Neural cell (in vitro differentiated cells): ENCODE data around the gene CNTF. TPM values are rescaled to one million over a fixed set of nuclear protein-coding genes. Genes with fewer than 3 reads are reported as not detected.

Experiments
- H2AFZ ChIP-seq: fragments of 200-600, 300-800 bp; sonication (generic), shearing (Covaris generic); 2 replicates; pipeline ENCODE4 v1.6.0; 2014; ENCODE audit warnings: low read depth, mild to moderate bottlenecking, antibody characterized with exemption, low read length, moderate library complexity
- H3F3A ChIP-seq: fragments of 200-600 bp; shearing (Covaris generic); 2 replicates; pipeline ENCODE4 v1.6.1; 2016; ENCODE audit warnings: mild to moderate bottlenecking, moderate library complexity, mixed read lengths, antibody characterized with exemption, low read length; ENCODE audit not compliant: insufficient read depth, poor library complexity, severe bottlenecking
- H3K27ac ChIP-seq: fragments of 200-600, 300-800 bp; sonication (generic), shearing (Covaris generic); 2 replicates; pipeline ENCODE4 v1.5.1; 2014; ENCODE audit warnings: mild to moderate bottlenecking, low read length, moderate library complexity
- H3K27me3 ChIP-seq: fragments of 300-800, 200-600 bp; sonication (generic), shearing (Covaris generic); 2 replicates; pipeline ENCODE4 v1.6.0; 2014; ENCODE audit warnings: mild to moderate bottlenecking, low read depth, low read length, moderate library complexity; ENCODE audit not compliant: insufficient read depth
- H3K36me3 ChIP-seq: fragments of 300-800, 200-600 bp; sonication (generic), shearing (Covaris generic); 2 replicates; pipeline ENCODE4 v1.5.1; 2014; ENCODE audit warnings: mild to moderate bottlenecking, antibody characterized with exemption, low read length, moderate library complexity; ENCODE audit not compliant: insufficient read depth
- H3K4me2 ChIP-seq: fragments of 300-800, 200-600 bp; sonication (generic), shearing (Covaris generic); 2 replicates; pipeline ENCODE4 v1.6.0; 2014; ENCODE audit warnings: mild to moderate bottlenecking, low read length
- H3K4me3 ChIP-seq: fragments of 300-800, 200-600 bp; sonication (generic), shearing (Covaris generic); 2 replicates; pipeline ENCODE4 v1.5.1; 2014; ENCODE audit warnings: mild to moderate bottlenecking, low read length, moderate library complexity
- H3K79me2 ChIP-seq: fragments of 200-600 bp; shearing (Covaris generic); replicated peaks from 2 replicates; pipeline ENCODE4 v1.6.0; 2014; ENCODE audit warnings: mild to moderate bottlenecking, low read length, moderate library complexity; ENCODE audit not compliant: insufficient read depth
- H3K9ac ChIP-seq: fragments of 300-800, 200-600 bp; sonication (generic), shearing (Covaris generic); 2 replicates; pipeline ENCODE4 v1.6.1; 2016; ENCODE audit warnings: mild to moderate bottlenecking, low read length, mixed read lengths
- H3K9me2 ChIP-seq: fragments of 200-600 bp; shearing (Covaris generic); 2 replicates; pipeline ENCODE4 v1.6.1; 2016; ENCODE audit warnings: mild to moderate bottlenecking, low read length, mixed read lengths; ENCODE audit not compliant: insufficient read depth
- H3K9me3 ChIP-seq: fragments of 200-600, 300-800 bp; sonication (generic), shearing (Covaris generic); 2 replicates; pipeline ENCODE4 v1.6.1; 2016; ENCODE audit warnings: mild to moderate bottlenecking, mixed run types, low read length, moderate library complexity, mixed read lengths
- H4K20me1 ChIP-seq: fragments of 200-600 bp; shearing (Covaris generic); 2 replicates; pipeline ENCODE4 v1.6.1; 2016; ENCODE audit warnings: mild to moderate bottlenecking, mixed run types; ENCODE audit not compliant: insufficient read depth
- CTCF ChIP-seq: fragments of 450-650 bp; IDR thresholded peaks from 2 replicates; pipeline ENCODE4 v1.5.1; 2014; ENCODE audit warnings: antibody characterized with exemption, mild to moderate bottlenecking, moderate library complexity; ENCODE audit not compliant: poor library complexity, severe bottlenecking
- EP300 ChIP-seq: fragments of 450-650 bp; conservative IDR thresholded peaks from 2 replicates; pipeline ENCODE4 v1.6.1; 2014; ENCODE audit warnings: antibody characterized with exemption, mild to moderate bottlenecking, moderate library complexity; ENCODE audit not compliant: poor library complexity, severe bottlenecking
- EZH2 ChIP-seq: fragments of 200-600, 300-800 bp; shearing (Covaris generic), sonication (generic); IDR thresholded peaks from 2 replicates; pipeline ENCODE4 v1.6.1; 2014; ENCODE audit warnings: antibody characterized with exemption, low read length, borderline replicate concordance, mild to moderate bottlenecking; ENCODE audit not compliant: insufficient read depth, poor library complexity, severe bottlenecking
- MXI1 ChIP-seq: fragments of 450-650 bp; conservative IDR thresholded peaks from 2 replicates; pipeline ENCODE4 v1.6.1; 2014; ENCODE audit warnings: antibody characterized with exemption, mild to moderate bottlenecking; ENCODE audit not compliant: poor library complexity, severe bottlenecking
- POLR2AphosphoS5 ChIP-seq: IDR thresholded peaks from 2 replicates; pipeline ENCODE4 v1.6.1; 2012
- RAD21 ChIP-seq: fragments of 450-650 bp; conservative IDR thresholded peaks from 2 replicates; pipeline ENCODE4 v1.6.1; 2014; ENCODE audit warnings: antibody characterized with exemption, mild to moderate bottlenecking, moderate library complexity
- REST ChIP-seq: IDR thresholded peaks from 2 replicates; pipeline ENCODE4 v1.6.1; 2012; ENCODE audit warnings: borderline replicate concordance
- SMC3 ChIP-seq: fragments of 450-650 bp; conservative IDR thresholded peaks from 2 replicates; pipeline ENCODE4 v1.6.1; 2014; ENCODE audit warnings: antibody characterized with exemption, mild to moderate bottlenecking, moderate library complexity; ENCODE audit not compliant: poor library complexity
- TAF1 ChIP-seq: IDR thresholded peaks from 2 replicates; pipeline ENCODE4 v1.6.1; 2012; ENCODE audit warnings: low read depth
- polyA plus RNA-seq: library from polyadenylated mRNA; depleted of rRNA; stranded (reverse); fragments of >200 nt; gene quantifications from 2 replicates; pipeline ENCODE4 v1.2.3, GENCODE V29; 2014

Gene CNTF
- polyA plus RNA-seq, 1 donor from 2014 or later = 2.3 TPM

- Histone ChIP-seq H3K4me2 (no peak overlapping the region), H3K9ac (no peak overlapping the region), H2AFZ (no peak overlapping the region), H3K79me2 (no peaks in the 10 kb centered on the region), H3K27me3 (no peaks in the 10 kb centered on the region), H3K9me3 (no peaks in the 10 kb centered on the region), H3K9me2 (no peaks in the 10 kb centered on the region), H3K27ac (no peak overlapping the region), H3F3A (no peaks in the 10 kb centered on the region), H4K20me1 (no peaks in the 10 kb centered on the region), H3K36me3 (peaks cover 5% of the 10 kb centered on the region), H3K4me3 (no peak overlapping the region)
- TF ChIP-seq MXI1 (no peak), EP300 (no peak), RAD21 (no peak), EZH2 (no peak), SMC3 (no peak)
Measured at GRCh38 chr11:58617976-58618557, 4.4 kb upstream of the CNTF start.

- Histone ChIP-seq H3K36me3 (peaks cover 5% of the 10 kb centered on the region), H4K20me1 (no peaks in the 10 kb centered on the region), H3K9ac (no peak overlapping the region), H3K79me2 (no peaks in the 10 kb centered on the region), H3K9me2 (no peaks in the 10 kb centered on the region), H3K27ac (no peak overlapping the region), H3K4me3 (no peak overlapping the region), H3K9me3 (no peaks in the 10 kb centered on the region), H3K27me3 (no peaks in the 10 kb centered on the region), H3F3A (no peaks in the 10 kb centered on the region), H3K4me2 (no peak overlapping the region), H2AFZ (no peak overlapping the region)
- no peak for TF ChIP-seq CTCF
- no peak for TF ChIP-seq REST
- TF ChIP-seq RAD21 = no peak
- no peak for TF ChIP-seq TAF1
- TF ChIP-seq MXI1 = no peak
- TF ChIP-seq SMC3 = no peak
- TF ChIP-seq POLR2AphosphoS5 = no peak
- no peak for TF ChIP-seq EZH2
- TF ChIP-seq EP300 = no peak
Measured at GRCh38 chr11:58621586-58622262, 741 bp upstream of the CNTF start.
